Liver (tissue), 9 donors: ENCODE results near the gene AKTIP. TPM values are rescaled to one million over a fixed set of nuclear protein-coding genes. Genes with fewer than 3 reads are reported as not detected.

Experiments
- DNase-seq: peaks from one replicate; pipeline ENCODE4 v3.0.0-alpha.2; 2017; ENCODE audit warnings: low spot score
- H3K27ac ChIP-seq, 2 donors: one replicate each; pipeline ENCODE4 v1.7.0; 2013; ENCODE audit warnings: inconsistent platforms in 2 of 2, low read length in 2 of 2, control low read depth in 1 of 2, low read depth in 1 of 2, mild to moderate bottlenecking in 1 of 2
- H3K27me3 ChIP-seq, 4 donors: one replicate each; pipeline versions ENCODE4 v1.6.1 to v1.7.0; 2013; ENCODE audit warnings: low read length in 3 of 4, inconsistent platforms in 1 of 4, mild to moderate bottlenecking in 1 of 4, moderate library complexity in 1 of 4; ENCODE audit not compliant: control insufficient read depth in 4 of 4, insufficient read depth in 4 of 4
- H3K36me3 ChIP-seq, 4 donors: one replicate each; pipeline versions ENCODE4 v1.6.1 to v1.7.0; 2013; ENCODE audit warnings: low read length in 3 of 4, mild to moderate bottlenecking in 3 of 4, low read depth in 1 of 4, moderate library complexity in 1 of 4; ENCODE audit not compliant: control insufficient read depth in 4 of 4, insufficient read depth in 3 of 4
- H3K4me1 ChIP-seq, 4 donors: one replicate each; pipeline versions ENCODE4 v1.6.1 to v1.7.0; 2013; ENCODE audit warnings: low read length in 3 of 4, mild to moderate bottlenecking in 3 of 4, moderate library complexity in 1 of 4; ENCODE audit not compliant: control insufficient read depth in 4 of 4, insufficient read depth in 4 of 4
- H3K4me3 ChIP-seq, 3 donors: one replicate each; pipeline versions ENCODE4 v1.6.1 to v1.7.0; 2013; ENCODE audit warnings: low read length in 3 of 3, control low read depth in 1 of 3, low read depth in 1 of 3, mild to moderate bottlenecking in 1 of 3
- H3K9ac ChIP-seq, 2 donors: one replicate each; pipeline ENCODE4 v1.7.0; 2013; ENCODE audit warnings: low read length in 2 of 2, mild to moderate bottlenecking in 2 of 2, moderate library complexity in 2 of 2, control low read depth in 1 of 2, low read depth in 1 of 2
- H3K9me3 ChIP-seq, 4 donors: one replicate each; pipeline versions ENCODE4 v1.6.1 to v1.7.0; 2013; ENCODE audit warnings: low read length in 3 of 4; ENCODE audit not compliant: control insufficient read depth in 4 of 4
- FOXA1 ChIP-seq: IDR thresholded peaks from 2 replicates; pipeline ENCODE4 v1.6.1; 2016; ENCODE audit warnings: antibody characterized with exemption
- FOXA2 ChIP-seq: IDR thresholded peaks from 2 replicates; pipeline ENCODE4 v1.6.1; 2016; ENCODE audit warnings: antibody characterized with exemption
- GABPA ChIP-seq, 2 donors: IDR thresholded peaks in 1 of 2; conservative IDR thresholded peaks in 1 of 2; 2 replicates each; pipeline ENCODE4 v1.6.1; 2016; ENCODE audit warnings: antibody characterized with exemption in 2 of 2, mild to moderate bottlenecking in 1 of 2, moderate library complexity in 1 of 2
- JUND ChIP-seq, 2 donors: IDR thresholded peaks; 2 replicates each; pipeline ENCODE4 v1.6.1; 2016; ENCODE audit warnings: antibody characterized with exemption in 2 of 2
- NR2F2 ChIP-seq: IDR thresholded peaks from 2 replicates; pipeline ENCODE4 v1.6.1; 2016; ENCODE audit warnings: antibody characterized with exemption
- RAD21 ChIP-seq, 2 donors: IDR thresholded peaks; 2 replicates each; pipeline ENCODE4 v1.6.1; 2016; ENCODE audit warnings: antibody characterized with exemption in 2 of 2, mild to moderate bottlenecking in 2 of 2
- SP1 ChIP-seq: IDR thresholded peaks from 2 replicates; pipeline ENCODE4 v1.6.1; 2018; ENCODE audit warnings: antibody characterized with exemption, mild to moderate bottlenecking
- TAF1 ChIP-seq: conservative IDR thresholded peaks from 2 replicates; pipeline ENCODE4 v1.6.1; 2016; ENCODE audit warnings: antibody characterized with exemption, mild to moderate bottlenecking
- YY1 ChIP-seq: IDR thresholded peaks from 2 replicates; pipeline ENCODE4 v1.6.1; 2016; ENCODE audit warnings: antibody characterized with exemption, mild to moderate bottlenecking
- WGBS: extraction: QIAGEN DNeasy Blood & Tissue Kit; methylation state at CpG from one replicate; pipeline ENCODE4 v1.1.7; 2013; 5-methylcytosine and 5-hydroxymethylcytosine counted together
- polyA plus RNA-seq, 2 donors: library from polyadenylated mRNA; stranded (reverse) in 1 of 2; unstranded in 1 of 2; fragments of 200-250 nt in 1 of 2; fragments of >200 nt in 1 of 2; fragmentation: Nextera tagmentation in 1 of 2; extraction: Ambion mirVana in 1 of 2; gene quantifications; one replicate each; pipeline versions ENCODE4 v1.2.1 to v1.2.3, GENCODE V29; 2013 to 2015
- total RNA-seq, 2 donors: library from RNA; depleted of rRNA; stranded (reverse); fragments of >200 nt; gene quantifications; one replicate each; pipeline ENCODE4 v1.2.3, GENCODE V29; 2014
- TF ChIP-seq, protein P1 (sequence below): fragments of 150-350 bp; IDR thresholded peaks from 2 replicates; pipeline ENCODE4 v1.5.1; 2017; ENCODE audit warnings: improper control_type of control experiment, low read depth, low read length; ENCODE audit not compliant: missing input control
- TF ChIP-seq, protein P2 (sequence below): IDR thresholded peaks from 2 replicates; pipeline ENCODE4 v1.6.1; 2016; ENCODE audit warnings: antibody characterized with exemption
- TF ChIP-seq, protein P3 (sequence below): IDR thresholded peaks from 2 replicates; pipeline ENCODE4 v1.6.1; 2016; ENCODE audit warnings: antibody characterized with exemption
- TF ChIP-seq, protein P4 (sequence below): IDR thresholded peaks from 2 replicates; pipeline ENCODE4 v1.6.1; 2016; ENCODE audit warnings: antibody characterized with exemption, mild to moderate bottlenecking
- donor health status: healthy.
- donor health status: healthy.
- donor health status: healthy.
- donor health status: healthy.
- donor health status: healthy.

AKTIP gene
- total and polyA plus RNA-seq, 4 donors, result 7.5 to 47.1 (median 20.4) TPM

DNA sequence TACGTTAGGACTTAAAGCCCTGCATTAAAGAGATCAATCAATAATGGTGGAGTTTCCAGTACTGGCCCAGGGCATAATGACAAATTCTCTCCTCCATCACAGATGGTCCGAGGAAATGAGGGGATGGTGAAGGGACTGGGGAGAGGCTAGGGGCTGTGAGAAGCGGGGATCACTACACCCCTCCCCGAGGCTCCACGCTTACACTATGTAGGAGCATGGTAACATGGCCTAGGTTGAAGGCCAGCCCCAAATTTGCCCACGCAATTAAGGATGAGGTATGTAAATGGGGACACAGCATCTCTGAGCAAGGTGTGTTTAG is 8.0 kb upstream of the AKTIP start:
- Histone ChIP-seq H3K36me3 (no peaks in the 10 kb centered on the region), H3K4me3 (no peak overlapping the region), H3K27ac (peak overlapping the region; percentile 87 to 95), H3K27me3 (no peaks in the 10 kb centered on the region), H3K9me3 (no peaks in the 10 kb centered on the region), H3K4me1 (peaks cover 7 to 37% (median 31%) of the 10 kb centered on the region in 4 donors), H3K9ac (peak overlapping the region; percentile 4 to 33)
- WGBS, result 60% methylated on average over 6 of the region's 6 CpGs
- TF ChIP-seq FOXA1, result no peak
- no peak for TF ChIP-seq RAD21 (IDR thresholded peaks at IDR 0.05)
- TF ChIP-seq, protein P1, sequence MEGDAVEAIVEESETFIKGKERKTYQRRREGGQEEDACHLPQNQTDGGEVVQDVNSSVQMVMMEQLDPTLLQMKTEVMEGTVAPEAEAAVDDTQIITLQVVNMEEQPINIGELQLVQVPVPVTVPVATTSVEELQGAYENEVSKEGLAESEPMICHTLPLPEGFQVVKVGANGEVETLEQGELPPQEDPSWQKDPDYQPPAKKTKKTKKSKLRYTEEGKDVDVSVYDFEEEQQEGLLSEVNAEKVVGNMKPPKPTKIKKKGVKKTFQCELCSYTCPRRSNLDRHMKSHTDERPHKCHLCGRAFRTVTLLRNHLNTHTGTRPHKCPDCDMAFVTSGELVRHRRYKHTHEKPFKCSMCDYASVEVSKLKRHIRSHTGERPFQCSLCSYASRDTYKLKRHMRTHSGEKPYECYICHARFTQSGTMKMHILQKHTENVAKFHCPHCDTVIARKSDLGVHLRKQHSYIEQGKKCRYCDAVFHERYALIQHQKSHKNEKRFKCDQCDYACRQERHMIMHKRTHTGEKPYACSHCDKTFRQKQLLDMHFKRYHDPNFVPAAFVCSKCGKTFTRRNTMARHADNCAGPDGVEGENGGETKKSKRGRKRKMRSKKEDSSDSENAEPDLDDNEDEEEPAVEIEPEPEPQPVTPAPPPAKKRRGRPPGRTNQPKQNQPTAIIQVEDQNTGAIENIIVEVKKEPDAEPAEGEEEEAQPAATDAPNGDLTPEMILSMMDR, result no peak
- TF ChIP-seq TAF1, result no peak
- TF ChIP-seq FOXA2, result no peak
- no peak for TF ChIP-seq NR2F2
- TF ChIP-seq, protein P2, sequence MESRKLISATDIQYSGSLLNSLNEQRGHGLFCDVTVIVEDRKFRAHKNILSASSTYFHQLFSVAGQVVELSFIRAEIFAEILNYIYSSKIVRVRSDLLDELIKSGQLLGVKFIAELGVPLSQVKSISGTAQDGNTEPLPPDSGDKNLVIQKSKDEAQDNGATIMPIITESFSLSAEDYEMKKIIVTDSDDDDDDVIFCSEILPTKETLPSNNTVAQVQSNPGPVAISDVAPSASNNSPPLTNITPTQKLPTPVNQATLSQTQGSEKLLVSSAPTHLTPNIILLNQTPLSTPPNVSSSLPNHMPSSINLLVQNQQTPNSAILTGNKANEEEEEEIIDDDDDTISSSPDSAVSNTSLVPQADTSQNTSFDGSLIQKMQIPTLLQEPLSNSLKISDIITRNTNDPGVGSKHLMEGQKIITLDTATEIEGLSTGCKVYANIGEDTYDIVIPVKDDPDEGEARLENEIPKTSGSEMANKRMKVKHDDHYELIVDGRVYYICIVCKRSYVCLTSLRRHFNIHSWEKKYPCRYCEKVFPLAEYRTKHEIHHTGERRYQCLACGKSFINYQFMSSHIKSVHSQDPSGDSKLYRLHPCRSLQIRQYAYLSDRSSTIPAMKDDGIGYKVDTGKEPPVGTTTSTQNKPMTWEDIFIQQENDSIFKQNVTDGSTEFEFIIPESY, result no peak
- TF ChIP-seq, protein P3, sequence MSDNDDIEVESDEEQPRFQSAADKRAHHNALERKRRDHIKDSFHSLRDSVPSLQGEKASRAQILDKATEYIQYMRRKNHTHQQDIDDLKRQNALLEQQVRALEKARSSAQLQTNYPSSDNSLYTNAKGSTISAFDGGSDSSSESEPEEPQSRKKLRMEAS, result no peak
- no peak for TF ChIP-seq GABPA (IDR thresholded peaks at IDR 0.05 in 1 of 2, conservative IDR thresholded peaks at IDR 0.05 in 1 of 2)
- TF ChIP-seq, protein P4, sequence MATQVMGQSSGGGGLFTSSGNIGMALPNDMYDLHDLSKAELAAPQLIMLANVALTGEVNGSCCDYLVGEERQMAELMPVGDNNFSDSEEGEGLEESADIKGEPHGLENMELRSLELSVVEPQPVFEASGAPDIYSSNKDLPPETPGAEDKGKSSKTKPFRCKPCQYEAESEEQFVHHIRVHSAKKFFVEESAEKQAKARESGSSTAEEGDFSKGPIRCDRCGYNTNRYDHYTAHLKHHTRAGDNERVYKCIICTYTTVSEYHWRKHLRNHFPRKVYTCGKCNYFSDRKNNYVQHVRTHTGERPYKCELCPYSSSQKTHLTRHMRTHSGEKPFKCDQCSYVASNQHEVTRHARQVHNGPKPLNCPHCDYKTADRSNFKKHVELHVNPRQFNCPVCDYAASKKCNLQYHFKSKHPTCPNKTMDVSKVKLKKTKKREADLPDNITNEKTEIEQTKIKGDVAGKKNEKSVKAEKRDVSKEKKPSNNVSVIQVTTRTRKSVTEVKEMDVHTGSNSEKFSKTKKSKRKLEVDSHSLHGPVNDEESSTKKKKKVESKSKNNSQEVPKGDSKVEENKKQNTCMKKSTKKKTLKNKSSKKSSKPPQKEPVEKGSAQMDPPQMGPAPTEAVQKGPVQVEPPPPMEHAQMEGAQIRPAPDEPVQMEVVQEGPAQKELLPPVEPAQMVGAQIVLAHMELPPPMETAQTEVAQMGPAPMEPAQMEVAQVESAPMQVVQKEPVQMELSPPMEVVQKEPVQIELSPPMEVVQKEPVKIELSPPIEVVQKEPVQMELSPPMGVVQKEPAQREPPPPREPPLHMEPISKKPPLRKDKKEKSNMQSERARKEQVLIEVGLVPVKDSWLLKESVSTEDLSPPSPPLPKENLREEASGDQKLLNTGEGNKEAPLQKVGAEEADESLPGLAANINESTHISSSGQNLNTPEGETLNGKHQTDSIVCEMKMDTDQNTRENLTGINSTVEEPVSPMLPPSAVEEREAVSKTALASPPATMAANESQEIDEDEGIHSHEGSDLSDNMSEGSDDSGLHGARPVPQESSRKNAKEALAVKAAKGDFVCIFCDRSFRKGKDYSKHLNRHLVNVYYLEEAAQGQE, result no peak
- TF ChIP-seq SP1, result no peak
- no peak for TF ChIP-seq YY1
- no peak for DNase-seq

DNA sequence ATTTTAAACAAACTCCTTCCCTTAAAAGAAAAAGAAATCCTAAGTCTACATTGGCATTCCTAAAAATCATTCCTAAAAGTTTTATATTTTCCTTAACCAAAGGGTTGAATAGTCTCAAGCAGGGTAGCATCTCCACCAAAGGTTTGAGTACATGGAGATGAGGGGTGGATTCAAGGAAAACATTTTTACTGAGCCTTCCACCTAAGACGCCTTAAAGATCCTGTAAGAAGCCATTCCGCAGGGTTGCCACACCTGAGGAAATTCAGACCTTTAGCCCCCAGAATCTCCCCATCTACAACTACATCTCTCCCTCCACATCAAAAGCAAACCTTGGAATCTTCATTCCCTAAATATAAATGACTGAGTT is 7.7 kb upstream of the AKTIP start:
- TF ChIP-seq JUND (IDR thresholded peaks at IDR 0.05), result no peak
- DNase-seq, result no peak
- Histone ChIP-seq H3K36me3 (no peaks in the 10 kb centered on the region), H3K9ac (peak overlapping the region; percentile 4 to 33), H3K27me3 (no peaks in the 10 kb centered on the region), H3K4me1 (peaks cover 7 to 37% (median 31%) of the 10 kb centered on the region in 4 donors), H3K4me3 (no peak overlapping the region), H3K27ac (peak overlapping the region; percentile 87 to 95), H3K9me3 (no peaks in the 10 kb centered on the region)
- WGBS, result 23% methylated on average over 2 of the region's 2 CpGs
